GM12878 (cell line): ENCODE measurements around the gene ANKFY1. TPM values are rescaled to one million over a fixed set of nuclear protein-coding genes. Genes with fewer than 3 reads are reported as not detected.

Experiments used
- ATAC-seq: fragments of 200-7000 bp; cut with Tn5 transposase; 3 replicates; pipeline ENCODE4 v1.9.1; 2020; ENCODE audit warnings: mild to moderate bottlenecking, moderate library complexity
- BruUV-seq: library from RNA; stranded (reverse); fragments of 400-500 nt; replicated peaks from 2 replicates; lab custom pipeline; 2021; lab: Mats Ljungman, UMichigan
- CTCF ChIA-PET: fragments of 300-600 bp; sonication (Branson Sonifier 250); formaldehyde crosslinking; extraction: SDS; loops from one replicate; lab custom pipeline; 2021; ENCODE audit warnings: inconsistent platforms; lab: Yijun Ruan, JAX
- POLR2A ChIA-PET: fragments of 350-600 bp; formaldehyde crosslinking; extraction: SDS; loops from one replicate; lab custom pipeline; 2021; ENCODE audit warnings: inconsistent platforms; lab: Charles Lee
- RAD21 ChIA-PET: fragments of 300-600 bp; sonication (Branson Sonifier 250); formaldehyde crosslinking; loops from one replicate; lab custom pipeline; 2023; ENCODE audit warnings: antibody characterized with exemption; ENCODE audit not compliant: unreplicated experiment; lab: Charles Lee
- SMC1A ChIA-PET: fragments of 300-600 bp; sonication (Branson Sonifier 250); formaldehyde crosslinking; loops from one replicate; lab custom pipeline; 2023; ENCODE audit not compliant: unreplicated experiment, uncharacterized antibody; lab: Charles Lee
- DNase-seq: peaks from one replicate; pipeline ENCODE4 v3.0.0-alpha.2; 2011; ENCODE audit warnings: low read depth, low spot score
- FAIRE-seq: peaks from 3 replicates; lab custom pipeline; 2011; peaks lifted over from hg19 to GRCh38; lab: Jason Lieb, UNC
- H2AFZ ChIP-seq: 2 replicates; pipeline ENCODE4 v1.6.0; 2011; ENCODE audit warnings: low read depth, low read length, control low read depth; ENCODE audit not compliant: control insufficient read depth
- H3K27ac ChIP-seq: 2 replicates; pipeline ENCODE4 v1.5.1; 2011; ENCODE audit warnings: control low read depth; ENCODE audit not compliant: control insufficient read depth, insufficient read depth
- H3K27me3 ChIP-seq, 2 experiments: replicated peaks in 1 of 2; 2 replicates each; pipeline versions ENCODE4 v1.6.0 to v1.6.1; 2011; ENCODE audit warnings: low read length in 1 of 2; ENCODE audit not compliant: control insufficient read depth in 2 of 2, insufficient read depth in 2 of 2
- H3K36me3 ChIP-seq, 2 experiments: 2 replicates each; pipeline ENCODE4 v1.5.1; 2011; ENCODE audit warnings: low read length in 1 of 2; ENCODE audit not compliant: control insufficient read depth in 2 of 2, insufficient read depth in 2 of 2
- H3K4me1 ChIP-seq: 2 replicates; pipeline ENCODE4 v1.6.1; 2011; ENCODE audit warnings: mild to moderate bottlenecking, low read length, moderate library complexity, mixed read lengths; ENCODE audit not compliant: control insufficient read depth, insufficient read depth
- H3K4me2 ChIP-seq: 2 replicates; pipeline ENCODE4 v1.6.0; 2011; ENCODE audit warnings: control low read depth; ENCODE audit not compliant: control insufficient read depth, insufficient read depth
- H3K4me3 ChIP-seq: fragments of 200-600 bp; sonication (generic); 2 replicates; pipeline ENCODE4 v1.5.1; 2016
- H3K79me2 ChIP-seq: 2 replicates; pipeline ENCODE4 v1.6.0; 2011; ENCODE audit warnings: low read length; ENCODE audit not compliant: control insufficient read depth, insufficient read depth
- H3K9ac ChIP-seq: 2 replicates; pipeline ENCODE4 v1.8.0; 2011; ENCODE audit warnings: low read length, control low read depth, mixed read lengths; ENCODE audit not compliant: control insufficient read depth, insufficient read depth
- H3K9me3 ChIP-seq: replicated peaks from 3 replicates; pipeline ENCODE4 v1.5.1; 2011; ENCODE audit warnings: mild to moderate bottlenecking, low read length; ENCODE audit not compliant: control insufficient read depth, insufficient read depth
- H4K20me1 ChIP-seq: 2 replicates; pipeline ENCODE4 v1.6.0; 2011; ENCODE audit not compliant: control insufficient read depth, insufficient read depth
- ASH2L ChIP-seq: fragments of 300-600, 200-600 bp; sonication (generic); IDR thresholded peaks from 2 replicates; pipeline ENCODE4 v1.6.1; 2017; ENCODE audit warnings: low read depth, mild to moderate bottlenecking, borderline replicate concordance
- CUX1 ChIP-seq: IDR thresholded peaks from 2 replicates; pipeline ENCODE4 v1.6.1; 2012; ENCODE audit warnings: improper control_type of control experiment, low read depth, low read length; ENCODE audit not compliant: insufficient replicate concordance
- IRF4 ChIP-seq: IDR thresholded peaks from 2 replicates; pipeline ENCODE4 v1.6.1; 2011; ENCODE audit warnings: low read depth, low read length
- JUNB ChIP-seq: IDR thresholded peaks from 2 replicates; pipeline ENCODE4 v1.6.1; 2016; ENCODE audit warnings: antibody characterized with exemption, mild to moderate bottlenecking
- MTA3 ChIP-seq: IDR thresholded peaks from 2 replicates; pipeline ENCODE4 v1.6.1; 2012; ENCODE audit warnings: low read length, inconsistent platforms, borderline replicate concordance
- NFIC ChIP-seq: IDR thresholded peaks from 2 replicates; pipeline ENCODE4 v1.6.1; 2012; ENCODE audit warnings: low read depth, mild to moderate bottlenecking, inconsistent platforms, low read length, moderate library complexity
- PAX5 ChIP-seq: IDR thresholded peaks from 2 replicates; pipeline ENCODE4 v1.6.1; 2011; ENCODE audit warnings: low read depth, low read length, borderline replicate concordance
- SRF ChIP-seq, 2 experiments: IDR thresholded peaks; 2 replicates each; pipeline ENCODE4 v1.6.1; 2011; ENCODE audit warnings: low read depth in 2 of 2, low read length in 2 of 2, mild to moderate bottlenecking in 1 of 2, moderate library complexity in 1 of 2
- ZBTB33 ChIP-seq: fragments of 450-650 bp; IDR thresholded peaks from 2 replicates; pipeline ENCODE4 v1.6.1; 2017; ENCODE audit warnings: mild to moderate bottlenecking
- ZBTB40 ChIP-seq: fragments of 450-650 bp; IDR thresholded peaks from 2 replicates; pipeline ENCODE4 v1.6.1; 2016; ENCODE audit warnings: mild to moderate bottlenecking, moderate library complexity, borderline replicate concordance
- ZNF217 ChIP-seq: fragments of 450-650 bp; IDR thresholded peaks from 2 replicates; pipeline ENCODE4 v1.6.1; 2017; ENCODE audit warnings: antibody characterized with exemption, mild to moderate bottlenecking
- WGBS: methylation state at CpG from one replicate; pipeline ENCODE4 v1.1.6; 2016; ENCODE audit warnings: low lambda C conversion rate; ENCODE audit not compliant: insufficient replicate concordance, insufficient coverage; ENCODE audit errors: missing lambda C conversion rate; 5-methylcytosine and 5-hydroxymethylcytosine counted together
- in situ Hi-C: fragments of 300-500 bp; cut with MboI; formaldehyde crosslinking; loops from 9 replicates; pipeline ENCODE4 v1.14.3; 2018; ENCODE audit warnings: mixed read lengths
- intact Hi-C: fragments of 100-400 bp; cut with micrococcal nuclease; formaldehyde crosslinking; loops from one replicate; pipeline ENCODE4 v1.14.2; 2022; ENCODE audit not compliant: unreplicated experiment
- polyA plus RNA-seq, 11 experiments: library from polyadenylated mRNA; depleted of rRNA in 4 of 11; unstranded in 6 of 11; stranded (reverse) in 5 of 11; fragments of >200 nt; fragmentation: Nextera tagmentation in 4 of 11; fragmentation: Illumina TruSeq in 1 of 11; extraction: Ambion mirVana in 4 of 11; extraction: Trizol in 1 of 11; gene quantifications; 1 replicate in 1 of 11; 2 replicates in 10 of 11; pipeline versions ENCODE4 v1.2.1 to v1.2.3, GENCODE V29; 2011 to 2016; ENCODE audit warnings: inconsistent platforms in 2 of 11, missing spikeins in 2 of 11, low read depth in 1 of 11
- total RNA-seq, 4 experiments: library from RNA; depleted of rRNA in 3 of 4; stranded (reverse); fragments of >200 nt in 3 of 4; fragmentation: Illumina TruSeq in 1 of 4; extraction: Trizol in 1 of 4; gene quantifications; 2 replicates each; pipeline versions ENCODE4 v1.2.1 to v1.2.3, GENCODE V29; 2013 to 2021
- TF ChIP-seq, protein P1 (sequence below): fragments of 450-650 bp; IDR thresholded peaks from 2 replicates; pipeline ENCODE4 v1.6.1; 2016; ENCODE audit warnings: mild to moderate bottlenecking

ANKFY1 gene
- total and polyA plus RNA-seq, 10 of the 15 experiments (the other 5 are each of a cell fraction or from before 2014, with no cell fraction given): 3.0 to 27.7 (median 16.4) TPM

DNA sequence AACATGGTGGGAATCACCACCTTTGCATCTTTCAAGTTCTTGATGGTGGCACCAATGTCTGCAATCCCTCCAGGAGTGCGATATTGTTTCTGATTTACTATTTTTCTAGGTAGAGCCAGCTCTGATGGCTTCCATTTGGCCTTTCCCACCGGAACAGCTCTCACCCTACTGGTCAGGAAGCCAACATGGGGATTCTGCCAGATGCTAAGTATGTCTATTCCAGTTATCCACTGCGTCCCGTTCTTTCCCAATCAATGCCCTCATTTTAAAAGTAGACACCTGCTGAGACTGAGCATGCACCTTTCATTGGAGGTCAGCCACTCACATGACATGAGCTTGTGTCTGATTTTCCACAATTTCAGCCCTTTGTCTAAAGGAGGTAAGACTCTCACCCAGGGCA is 144.5 kb downstream of the ANKFY1 start:
- no peaks in the 10 kb centered on the region for H3K79me2 ChIP-seq
- CTCF ChIA-PET: interaction anchor here (1.2 kb wide), 1 partner anchor 45 kb away, joined by 5 read pairs; no protein-coding TSS in a partner anchor
- H3K4me1 ChIP-seq: no peaks in the 10 kb centered on the region
- H3K27me3 ChIP-seq: no peaks in the 10 kb centered on the region
- RAD21 ChIA-PET: no interaction called here
- intact Hi-C loops (no loop called here), in situ Hi-C loops (no loop called here)
- no peaks in the 10 kb centered on the region for H4K20me1 ChIP-seq
- no peaks in the 10 kb centered on the region for H3K9me3 ChIP-seq
- no peak overlapping the region for H2AFZ ChIP-seq
- ATAC-seq (no peak), FAIRE-seq (no peak), DNase-seq (no peak)
- SMC1A ChIA-PET: interaction anchor here (0.7 to 1.2 kb wide), 2 partner anchors 18 to 138 kb away, joined by 3 to 4 read pairs; no protein-coding TSS in a partner anchor
- no TSS peak for BruUV-seq
- POLR2A ChIA-PET: interaction anchor here (0.6 kb wide), 2 partner anchors 21 to 25 kb away, joined by 3 to 8 read pairs; no protein-coding TSS in a partner anchor
- H3K36me3 ChIP-seq: peaks cover 19% of the 10 kb centered on the region in 2 experiments
- H3K27ac ChIP-seq: no peak overlapping the region
- no peak overlapping the region for H3K9ac ChIP-seq
- no peak overlapping the region for H3K4me3 ChIP-seq
- H3K4me2 ChIP-seq: no peak overlapping the region
- whole genome bisulfite sequencing: 72% methylated on average over 4 of the region's 4 CpGs
- TF ChIP-seq IRF4 (no peak), NFIC (no peak), CUX1 (no peak), MTA3 (no peak), JUNB (no peak), ZBTB40 (no peak), PAX5 (no peak), SRF (IDR thresholded peaks at IDR 0.05; ENCODE audit: low read depth in 2 of 2, low read length in 2 of 2) (no peak), ZNF217 (no peak), ASH2L (no peak), ZBTB33 (no peak)
- TF ChIP-seq, protein P1, sequence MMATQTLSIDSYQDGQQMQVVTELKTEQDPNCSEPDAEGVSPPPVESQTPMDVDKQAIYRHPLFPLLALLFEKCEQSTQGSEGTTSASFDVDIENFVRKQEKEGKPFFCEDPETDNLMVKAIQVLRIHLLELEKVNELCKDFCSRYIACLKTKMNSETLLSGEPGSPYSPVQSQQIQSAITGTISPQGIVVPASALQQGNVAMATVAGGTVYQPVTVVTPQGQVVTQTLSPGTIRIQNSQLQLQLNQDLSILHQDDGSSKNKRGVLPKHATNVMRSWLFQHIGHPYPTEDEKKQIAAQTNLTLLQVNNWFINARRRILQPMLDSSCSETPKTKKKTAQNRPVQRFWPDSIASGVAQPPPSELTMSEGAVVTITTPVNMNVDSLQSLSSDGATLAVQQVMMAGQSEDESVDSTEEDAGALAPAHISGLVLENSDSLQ: no peak
